ENCODE data around the gene ADGRG3. TPM values are rescaled to one million over a fixed set of nuclear protein-coding genes. Genes with fewer than 3 reads are reported as not detected.

ADGRG3 gene
- total RNA-seq, 1 experiment from 2014 or later: 0.46 TPM

DNA sequence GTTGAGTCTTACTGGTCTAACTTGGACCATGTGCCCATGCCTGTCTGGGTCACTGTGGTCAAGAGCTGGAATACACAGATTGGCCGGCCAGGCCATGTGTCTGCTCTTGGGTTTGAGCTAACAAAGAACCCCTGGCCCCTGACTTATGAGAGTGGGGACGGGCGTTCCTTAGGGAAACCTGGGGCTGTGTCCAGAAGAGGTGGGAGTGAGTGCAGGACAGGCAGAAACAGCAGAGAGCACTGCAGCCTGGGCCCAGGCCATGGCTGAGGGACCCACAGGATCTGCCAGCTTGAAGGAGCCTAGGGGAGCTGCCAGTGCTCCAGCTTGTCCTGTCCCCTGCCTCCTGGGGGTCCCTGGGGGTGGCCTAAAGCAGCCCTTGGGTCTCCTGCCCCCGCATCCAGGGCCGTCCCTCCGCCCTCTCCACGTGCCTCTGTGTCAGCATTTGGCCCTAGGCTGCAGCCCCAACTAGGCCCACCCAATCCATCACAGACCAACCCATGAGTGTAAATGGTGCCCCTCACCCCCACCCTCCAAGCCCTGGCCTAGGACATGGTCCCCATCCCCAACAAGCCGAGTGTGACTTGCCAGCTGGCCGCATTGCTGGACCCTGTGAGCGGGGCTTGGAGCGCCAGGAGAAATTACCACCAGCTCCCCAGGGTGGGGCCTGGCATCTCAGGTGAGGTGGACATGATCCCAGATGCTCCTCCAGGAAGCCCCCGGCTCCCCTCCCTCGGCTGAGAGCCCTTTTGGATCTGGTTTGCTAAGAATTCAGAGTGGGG lies 14.0 kb downstream of the ADGRG3 start:
- Histone ChIP-seq H3K18ac (ENCODE audit: insufficient read length, low read depth, low read length) (no peak overlapping the region), H3K56ac (ENCODE audit: insufficient read length, low read depth, low read length) (no peak overlapping the region), H2BK12ac (ENCODE audit: insufficient read length, low read depth, low read length) (no peak overlapping the region), H3K4me2 (ENCODE audit: insufficient read depth, insufficient read length, low read length) (no peak overlapping the region), H3K27me3 (ENCODE audit: insufficient read depth, low read length) (no peaks in the 10 kb centered on the region), H4K5ac (ENCODE audit: insufficient read length, low read depth, low read length) (no peak overlapping the region), H3K27ac (ENCODE audit: insufficient read length, low read depth, low read length) (no peak overlapping the region), H3K23ac (ENCODE audit: insufficient read length, low read depth, low read length) (no peak overlapping the region), H2AFZ (ENCODE audit: low read length) (no peak overlapping the region), H2BK15ac (ENCODE audit: low read depth, low read length) (no peak overlapping the region), H2AK5ac (ENCODE audit: insufficient read length, low read length) (no peak overlapping the region), H4K20me1 (ENCODE audit: control insufficient read depth, insufficient read depth, insufficient read length) (no peaks in the 10 kb centered on the region), H3K4ac (ENCODE audit: low read depth, low read length) (no peak overlapping the region), H3K79me2 (ENCODE audit: insufficient read depth, low read length) (no peaks in the 10 kb centered on the region), H2BK20ac (ENCODE audit: low read depth, low read length, poor library complexity, severe bottlenecking) (no peak overlapping the region), H3K23me2 (ENCODE audit: insufficient read length, low read depth, low read length, poor library complexity, severe bottlenecking) (no peaks in the 10 kb centered on the region), H3K14ac (ENCODE audit: insufficient read depth, low read length) (no peak overlapping the region), H4K8ac (replicated peaks; ENCODE audit: insufficient read length, low read depth, low read length) (no peak overlapping the region), H2BK5ac (ENCODE audit: insufficient read length, low read length) (no peak overlapping the region), H2BK120ac (ENCODE audit: low read depth, low read length, poor library complexity, severe bottlenecking) (no peak overlapping the region), H4K91ac (ENCODE audit: insufficient read length, low read depth, low read length) (no peak overlapping the region), H3K9ac (ENCODE audit: extremely low read depth, insufficient read length, low read length) (no peak overlapping the region), H3T11ph (ENCODE audit: low read length) (no peak overlapping the region), H3K79me1 (ENCODE audit: insufficient read depth, low read depth, low read length, poor library complexity, severe bottlenecking) (no peaks in the 10 kb centered on the region), H3K4me1 (ENCODE audit: insufficient read depth, low read length) (no peaks in the 10 kb centered on the region; the same call in 1 of the 2 replicates), H3K9me3 (ENCODE audit: control insufficient read depth, low read depth, low read length) (no peaks in the 10 kb centered on the region)
- no peak overlapping the region for H3K27ac Mint-ChIP-seq
- DNase-seq: no peak
- TF ChIP-seq, protein P1, sequence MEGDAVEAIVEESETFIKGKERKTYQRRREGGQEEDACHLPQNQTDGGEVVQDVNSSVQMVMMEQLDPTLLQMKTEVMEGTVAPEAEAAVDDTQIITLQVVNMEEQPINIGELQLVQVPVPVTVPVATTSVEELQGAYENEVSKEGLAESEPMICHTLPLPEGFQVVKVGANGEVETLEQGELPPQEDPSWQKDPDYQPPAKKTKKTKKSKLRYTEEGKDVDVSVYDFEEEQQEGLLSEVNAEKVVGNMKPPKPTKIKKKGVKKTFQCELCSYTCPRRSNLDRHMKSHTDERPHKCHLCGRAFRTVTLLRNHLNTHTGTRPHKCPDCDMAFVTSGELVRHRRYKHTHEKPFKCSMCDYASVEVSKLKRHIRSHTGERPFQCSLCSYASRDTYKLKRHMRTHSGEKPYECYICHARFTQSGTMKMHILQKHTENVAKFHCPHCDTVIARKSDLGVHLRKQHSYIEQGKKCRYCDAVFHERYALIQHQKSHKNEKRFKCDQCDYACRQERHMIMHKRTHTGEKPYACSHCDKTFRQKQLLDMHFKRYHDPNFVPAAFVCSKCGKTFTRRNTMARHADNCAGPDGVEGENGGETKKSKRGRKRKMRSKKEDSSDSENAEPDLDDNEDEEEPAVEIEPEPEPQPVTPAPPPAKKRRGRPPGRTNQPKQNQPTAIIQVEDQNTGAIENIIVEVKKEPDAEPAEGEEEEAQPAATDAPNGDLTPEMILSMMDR (conservative IDR thresholded peaks at IDR 0.05): no peak
- H3K9me3 Mint-ChIP-seq: no peaks in the 10 kb centered on the region
- peaks cover 2 to 29% of the 10 kb centered on the region in 2 experiments; a peak in 3 of 4 replicates for H3K4me1 Mint-ChIP-seq
- no peaks in the 10 kb centered on the region for H3K36me3 Mint-ChIP-seq (ENCODE audit: insufficient read depth in 1 of 3, low read depth in 3 of 3)
- H3K4me3 Mint-ChIP-seq: no peak overlapping the region
- WGBS (ENCODE audit: extremely low coverage, insufficient read length, low lambda C conversion rate): no CpG with 5 or more reads among the region's 13 CpGs
- peaks cover 6% of the 10 kb centered on the region; the same call in 1 of the 2 replicates for H3K27me3 Mint-ChIP-seq (ENCODE audit: low read depth)
